ENCODE results near the gene F8.

Gene F8

DNA sequence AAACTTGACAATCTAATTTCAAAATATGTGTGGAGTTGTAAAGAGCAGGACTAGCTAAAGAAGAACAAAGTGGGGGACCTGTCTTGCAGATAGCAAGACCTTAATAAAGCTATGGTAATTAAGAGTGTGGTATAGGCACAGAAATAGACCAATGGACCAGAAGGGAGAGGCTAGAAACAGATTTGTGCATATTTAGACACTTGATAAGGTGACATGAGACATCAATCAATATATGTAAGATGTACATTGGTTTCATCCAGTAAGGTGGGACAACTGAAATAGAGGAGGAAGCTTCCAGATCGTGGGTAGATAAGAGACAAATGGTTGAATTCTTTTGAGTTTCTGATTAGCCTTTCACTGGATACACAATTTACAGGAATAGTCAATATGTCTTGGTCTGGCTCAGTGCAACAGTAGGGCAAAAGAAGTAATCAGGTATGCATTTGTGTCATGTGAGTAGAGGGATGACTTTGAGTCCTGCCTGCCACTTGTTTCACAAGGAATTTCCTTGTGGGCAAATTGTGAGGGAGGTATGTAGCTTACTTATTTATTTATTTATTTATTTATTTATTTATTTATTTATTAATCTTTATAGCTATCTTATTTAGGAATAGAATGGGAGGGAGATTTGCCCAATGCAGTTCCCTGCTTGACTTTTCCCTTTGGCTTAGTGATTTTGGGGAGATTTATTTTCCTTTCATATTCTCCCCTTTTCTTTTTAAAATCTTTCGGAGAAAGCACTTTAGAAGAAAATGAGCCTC is 210.0 kb downstream of the F8 start:
- DNase-seq: no peak

DNA sequence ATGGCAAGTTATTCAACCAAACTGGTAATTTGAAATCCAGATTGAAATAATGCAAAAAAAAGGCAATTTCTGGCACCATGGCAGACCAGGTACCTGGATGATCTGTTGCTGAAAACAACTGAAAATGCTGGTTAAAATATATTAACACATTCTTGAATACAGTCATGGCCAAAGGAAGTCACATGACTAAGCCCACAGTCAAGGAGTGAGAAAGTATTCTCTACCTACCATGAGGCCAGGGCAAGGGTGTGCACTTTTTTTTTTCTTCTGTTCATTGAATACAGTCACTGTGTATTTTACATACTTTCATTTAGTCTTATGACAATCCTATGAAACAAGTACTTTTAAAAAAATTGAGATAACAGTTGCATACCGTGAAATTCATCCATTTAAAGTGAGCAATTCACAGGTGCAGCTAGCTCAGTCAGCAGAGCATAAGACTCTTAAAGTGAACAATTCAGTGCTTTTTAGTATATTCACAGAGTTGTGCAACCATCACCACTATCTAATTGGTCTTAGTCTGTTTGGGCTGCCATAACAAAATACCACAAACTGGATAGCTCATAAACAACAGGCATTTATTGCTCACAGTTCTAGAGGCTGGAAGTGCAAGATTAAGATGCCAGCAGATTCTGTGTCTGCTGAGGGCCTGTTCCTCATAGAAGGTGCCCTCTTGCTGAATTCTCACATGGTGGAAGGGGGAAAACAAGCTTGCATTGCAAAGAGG is 212.4 kb downstream of the F8 start:
- DNase-seq: no peak

DNA sequence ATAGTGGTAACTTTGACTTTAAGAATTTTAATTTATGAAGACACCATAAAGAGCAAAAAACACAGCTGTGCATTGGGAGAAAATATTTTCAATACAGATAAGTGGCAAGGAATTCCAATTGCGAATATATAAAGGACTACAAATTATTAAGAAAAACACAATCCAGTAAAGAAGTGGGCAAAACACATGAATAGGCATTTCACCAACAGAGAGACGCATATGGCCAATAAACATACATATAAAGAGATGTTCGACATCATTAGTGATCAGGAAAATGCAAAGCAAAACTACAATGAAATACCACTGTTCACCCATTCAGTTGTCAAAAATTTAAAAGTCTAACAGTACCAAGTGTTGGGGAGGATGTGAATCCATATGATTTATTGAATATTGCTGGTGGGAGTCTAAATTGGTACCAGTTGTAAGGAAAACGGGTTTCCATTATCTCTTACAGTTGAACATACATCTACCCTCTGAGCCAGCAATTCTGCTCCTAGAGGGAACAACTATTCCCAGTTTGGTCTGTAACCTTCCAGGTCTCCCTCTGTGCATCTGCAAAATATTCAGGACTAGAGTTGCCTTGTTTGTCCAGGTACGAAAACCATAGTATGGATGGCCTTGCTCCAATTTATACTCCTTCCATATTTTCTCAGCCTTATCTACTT is 215.6 kb downstream of the F8 start:
- DNase-seq: no peak

DNA sequence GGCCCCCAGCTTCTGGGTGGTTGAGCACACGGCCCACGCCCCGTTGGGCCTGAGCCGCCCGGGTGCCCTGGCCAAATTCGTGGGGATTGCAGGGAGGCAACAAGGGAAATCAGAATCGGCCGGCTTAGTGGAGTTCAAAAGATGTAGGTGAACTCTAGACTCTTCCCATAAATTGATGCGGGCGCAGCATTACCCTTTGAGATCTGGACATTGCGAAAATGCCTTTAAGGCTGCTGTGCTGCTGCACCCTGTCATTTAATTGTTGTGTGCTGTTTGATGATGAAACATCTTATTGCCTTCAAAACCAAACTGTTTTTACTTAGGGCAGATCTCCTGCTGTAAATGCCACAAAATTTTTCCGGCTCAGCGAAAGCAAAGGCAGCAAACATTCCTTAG is 216.8 kb downstream of the F8 start:
- no peak for DNase-seq

DNA sequence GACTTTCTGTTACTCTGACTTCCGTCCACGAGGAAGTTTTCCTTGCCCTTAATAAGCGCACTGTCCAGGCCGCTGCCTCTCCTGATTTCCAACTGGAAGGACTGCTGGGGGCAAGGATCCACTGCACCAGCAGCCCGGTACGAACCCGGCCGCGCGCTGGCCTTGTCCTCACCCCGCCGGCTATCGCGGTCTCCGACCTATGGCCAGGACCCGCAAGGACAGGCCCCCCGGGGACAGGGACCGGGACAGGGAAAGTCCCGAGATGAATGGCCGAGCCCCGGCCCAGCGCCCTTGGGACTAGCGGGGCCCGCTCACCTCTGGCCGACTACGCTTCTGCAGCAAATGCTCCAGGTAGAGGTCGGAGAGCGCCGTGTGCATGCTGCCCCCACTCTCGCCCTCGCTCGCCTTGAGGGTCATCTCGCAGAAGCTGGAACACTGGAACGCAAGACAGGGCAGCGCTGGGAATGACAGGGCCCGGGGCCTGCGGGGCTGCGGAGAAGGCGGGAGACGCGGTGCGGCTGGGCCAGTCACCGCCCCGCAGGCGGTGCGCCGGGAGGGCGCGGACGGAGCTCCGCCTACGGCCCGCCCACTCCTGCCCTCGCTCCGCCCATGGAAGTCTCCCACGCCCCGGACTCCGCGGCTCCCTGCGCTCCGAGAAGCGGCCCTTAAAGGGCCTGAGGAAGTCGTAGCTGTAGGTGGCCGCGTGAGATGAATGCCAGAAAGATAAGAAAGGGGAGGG is 217.4 kb downstream of the F8 start, which contains the start of gene MPP1:
Gene MPP1 (minus strand): TSS at position 529 of the 739 bp plus-strand sequence. CDS start 112 bp downstream, at position 417.
- DNase-seq: peak; percentile 72

DNA sequence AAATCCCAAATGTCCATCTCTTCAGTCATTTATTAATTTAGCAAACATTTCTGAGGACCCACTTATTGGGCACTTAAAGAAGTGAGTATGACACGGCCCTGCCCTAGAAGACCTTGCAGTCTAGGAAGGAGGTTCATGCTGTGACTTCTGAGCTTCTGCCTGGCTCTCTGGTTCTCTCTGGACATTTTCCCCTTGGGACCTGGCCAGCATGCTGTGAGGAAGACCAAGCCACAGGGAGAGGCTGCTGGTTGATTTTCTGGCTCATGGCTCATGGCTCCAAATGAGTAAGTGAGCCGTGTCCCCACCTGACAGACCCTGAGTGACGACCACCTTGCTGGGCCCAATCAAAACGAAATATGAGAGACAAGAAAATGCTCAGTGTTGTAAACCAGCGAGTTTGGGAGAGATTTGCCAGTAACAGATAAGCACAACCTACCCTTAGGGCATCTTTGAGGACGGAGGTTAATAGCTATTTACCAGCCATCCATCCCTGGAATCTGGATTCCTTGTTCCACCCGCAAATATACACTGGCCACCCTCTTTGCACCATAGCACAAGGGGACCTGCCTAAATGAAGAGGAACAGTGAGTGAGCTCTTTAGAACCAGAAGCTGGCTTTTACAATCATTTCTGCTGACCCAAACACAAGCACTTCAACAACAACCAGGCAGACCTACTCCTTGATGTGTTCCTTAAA is 218.1 kb downstream of the F8 start:
- DNase-seq: no peak

DNA sequence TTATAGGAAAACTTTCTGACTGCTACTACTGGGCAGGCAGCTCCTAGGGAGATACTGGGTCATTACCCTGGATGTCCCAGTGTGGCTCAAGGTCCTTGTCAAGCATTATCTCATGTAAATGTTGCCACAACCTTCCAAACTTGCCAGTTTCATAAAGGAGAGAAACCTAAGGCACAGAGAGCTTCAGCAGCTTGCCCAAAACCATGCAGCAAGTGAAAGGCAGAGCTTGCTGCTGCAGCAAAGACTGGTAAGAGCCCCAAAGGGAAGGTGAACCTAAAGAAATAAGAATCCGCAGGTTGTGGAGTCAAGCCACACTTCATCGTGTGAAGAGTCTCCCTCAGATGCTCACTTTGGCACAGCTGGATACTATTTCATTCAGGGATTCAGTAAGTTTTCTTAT is 219.6 kb downstream of the F8 start:
- DNase-seq: no peak

DNA sequence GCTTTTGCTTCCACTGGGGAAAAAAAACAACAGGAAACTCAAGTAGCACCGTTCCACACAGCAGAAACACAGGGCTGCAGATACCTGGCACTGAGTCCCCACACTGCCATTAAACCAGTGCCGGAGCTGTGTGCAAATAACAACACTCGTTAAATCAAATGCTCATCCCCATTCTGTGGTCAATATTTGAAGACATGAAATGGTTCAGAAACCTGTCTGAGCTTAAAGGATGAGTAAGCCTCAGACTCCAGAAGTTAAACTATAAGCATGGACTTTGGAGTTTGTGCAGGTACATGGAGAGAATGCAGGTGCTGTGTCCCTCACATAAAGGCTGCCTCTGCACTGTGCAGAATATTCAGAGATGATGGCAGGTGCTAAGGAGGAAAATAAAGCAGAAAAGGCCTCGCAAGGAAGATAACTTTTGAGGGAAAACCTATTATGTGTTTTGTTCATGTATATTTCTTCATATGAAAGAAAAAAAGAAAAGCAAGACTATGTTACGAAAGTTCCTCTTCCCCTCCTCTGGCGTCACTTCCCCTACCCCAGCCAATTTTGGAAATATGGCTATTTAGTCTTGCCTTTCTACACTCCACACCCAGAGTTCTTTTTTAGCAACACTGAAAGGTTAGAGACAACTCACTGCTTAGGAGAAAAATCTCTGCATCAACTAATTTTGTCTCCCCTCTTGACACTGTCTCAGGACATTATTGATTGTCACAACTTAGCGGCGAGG is 221.9 kb downstream of the F8 start:
- no peak for DNase-seq

DNA sequence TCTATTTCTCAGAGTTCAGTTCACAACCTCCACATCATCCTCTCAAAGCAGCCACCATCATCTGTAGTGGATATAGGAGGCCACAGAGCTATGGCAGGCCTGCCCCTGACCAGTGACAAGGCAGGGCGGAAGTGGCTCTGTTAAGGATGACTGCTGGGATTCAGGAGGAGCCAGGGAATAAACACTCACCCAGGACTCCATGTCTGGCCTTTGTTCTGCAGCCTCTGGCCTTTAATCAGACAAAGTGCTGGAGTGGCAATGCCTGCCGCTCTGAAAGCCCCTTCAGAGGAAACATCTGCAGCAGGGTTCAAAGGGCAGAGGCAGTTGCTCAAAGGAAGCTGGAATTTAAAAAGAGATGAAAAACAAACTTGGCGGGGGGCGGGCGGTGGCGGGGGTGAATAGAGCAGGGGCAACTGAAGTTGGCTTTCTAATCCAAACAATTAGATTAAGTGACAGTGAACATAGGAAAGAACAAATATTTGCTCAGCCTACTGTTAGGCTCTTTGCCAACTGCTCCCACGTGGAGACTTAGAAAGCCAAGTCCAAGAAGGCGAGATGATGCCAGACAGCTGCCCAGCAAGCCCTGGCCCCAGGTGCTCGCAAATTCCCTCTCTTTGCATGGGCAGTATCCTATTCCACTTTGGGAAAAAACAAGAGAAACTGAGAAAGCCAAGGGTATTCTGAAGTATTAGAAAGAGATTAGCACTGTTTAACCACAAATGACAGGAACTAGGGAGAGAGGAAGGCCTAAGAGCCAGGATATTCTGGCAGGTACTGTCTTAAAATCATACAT is 222.8 kb downstream of the F8 start:
- DNase-seq: no peak

DNA sequence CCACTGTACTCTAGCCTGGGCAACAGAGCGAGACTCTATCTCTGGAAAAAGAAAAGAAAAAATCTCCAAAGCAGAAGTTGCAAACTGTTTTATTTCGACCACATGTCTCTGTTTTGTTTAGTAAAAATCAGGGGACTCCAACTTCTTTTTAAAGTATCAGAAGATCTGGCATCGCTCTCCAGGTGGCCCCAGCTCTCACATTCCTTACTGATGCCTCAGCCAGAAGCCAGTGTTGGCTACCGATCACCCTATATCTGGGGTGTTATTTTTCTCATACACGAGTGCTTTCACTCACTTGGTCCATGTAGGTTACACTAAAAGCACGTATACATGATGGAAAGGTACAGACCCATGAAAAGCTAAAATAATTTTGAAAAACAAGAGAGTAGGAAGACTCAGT is 225.5 kb downstream of the F8 start:
- DNase-seq: no peak

DNA sequence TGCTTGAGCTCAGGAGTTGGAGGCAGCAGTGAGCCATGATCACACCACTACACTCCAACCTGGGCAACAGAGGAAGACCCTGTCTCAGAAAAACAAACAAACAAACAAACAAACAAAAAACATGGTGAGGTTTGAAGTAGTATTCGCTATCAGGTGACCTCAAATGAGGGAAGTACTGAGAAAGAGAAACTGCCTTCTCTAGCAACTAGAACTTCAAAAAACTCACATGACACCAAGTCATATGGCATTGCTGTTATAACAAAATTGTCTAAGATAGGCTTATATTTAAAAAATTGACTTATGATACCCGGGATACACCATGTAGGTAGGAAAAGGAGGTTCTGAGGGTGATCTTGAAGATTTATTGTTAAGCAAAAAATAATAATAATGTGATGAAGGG is 227.5 kb downstream of the F8 start:
- no peak for DNase-seq

DNA sequence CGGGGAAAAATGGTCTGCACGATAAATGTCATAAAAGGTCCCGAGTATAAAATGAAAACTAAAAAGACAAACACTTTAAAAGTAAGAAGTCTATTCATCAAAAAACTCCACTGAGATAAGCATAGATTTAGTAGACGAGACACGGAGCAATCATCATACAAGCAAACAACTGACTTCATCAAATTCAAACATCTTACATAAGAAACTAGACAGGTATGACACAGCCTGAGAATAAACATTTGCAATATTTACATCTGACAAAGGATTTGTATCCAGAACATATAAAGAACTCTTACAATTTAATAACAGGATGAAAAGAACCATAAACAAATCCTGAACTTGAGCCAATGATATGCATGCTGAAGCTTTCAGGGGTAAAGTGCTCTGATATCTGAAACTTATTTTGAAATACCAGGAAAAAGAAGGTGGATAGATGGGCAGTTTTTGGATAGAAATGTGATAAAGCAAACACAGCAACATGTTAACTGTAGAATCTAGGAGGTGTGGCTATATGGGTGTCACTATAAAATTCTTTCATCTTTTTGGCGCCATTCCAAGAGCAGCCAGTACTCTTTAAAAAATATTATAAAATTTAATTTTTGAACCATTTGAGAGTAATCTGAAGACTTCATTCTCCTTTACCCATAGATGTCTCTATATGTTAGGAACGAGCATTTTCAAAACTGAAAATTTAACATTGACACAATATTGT is 229.3 kb downstream of the F8 start:
- no peak for DNase-seq

DNA sequence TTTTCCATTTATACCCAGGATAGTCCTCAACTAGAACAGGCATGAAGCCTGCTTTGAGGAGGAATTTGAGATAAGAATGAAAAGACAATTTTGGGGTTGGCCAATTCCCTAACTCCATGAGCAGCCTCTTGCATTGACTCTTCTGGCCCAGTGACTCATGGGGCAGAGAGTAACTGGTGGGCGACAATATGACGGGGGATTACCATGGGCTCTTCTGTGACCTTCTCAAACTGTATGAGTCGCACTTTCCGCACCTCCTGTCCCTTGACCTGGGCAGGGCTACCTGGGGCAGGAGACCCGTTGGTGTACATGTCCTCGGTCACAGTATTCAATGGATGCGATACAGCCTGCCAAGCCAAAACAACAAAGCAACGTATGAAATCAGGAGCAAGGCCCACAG is 230.6 kb downstream of the F8 start:
- DNase-seq: no peak

DNA sequence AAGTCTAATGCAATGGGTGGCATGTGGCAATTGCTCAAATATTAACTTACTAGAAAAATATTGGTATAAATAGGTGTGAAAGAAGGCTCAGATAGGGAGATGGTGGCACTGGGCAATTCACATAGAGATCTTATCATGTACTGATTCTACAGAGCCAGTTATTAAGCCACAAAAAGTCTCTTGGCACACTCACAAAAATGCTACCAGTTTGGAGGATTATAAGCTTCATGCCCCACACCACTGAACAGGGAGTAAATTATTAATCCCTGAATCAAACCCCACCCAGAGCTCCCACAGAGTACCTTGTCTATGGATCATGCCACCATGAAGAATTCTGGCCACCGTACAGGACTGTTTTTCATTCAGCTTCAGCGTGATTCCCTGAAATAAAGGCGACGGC is 231.1 kb downstream of the F8 start:
- no peak for DNase-seq

Data from CD4-positive, alpha-beta T cell treated with Interferon gamma for 1 hour (primary cell).